Calu3 (cell line): ENCODE results near the gene GIMAP5. TPM values are rescaled to one million over a fixed set of nuclear protein-coding genes. Genes with fewer than 3 reads are reported as not detected.

Experiments used
- BruUV-seq: library from RNA; stranded (reverse); fragments of 400-500 nt; replicated peaks from 2 replicates; lab custom pipeline; 2021; lab: Mats Ljungman, UMichigan
- CTCF ChIA-PET: fragments of 300-600 bp; sonication (Branson Sonifier 250); formaldehyde crosslinking; loops from one replicate; lab custom pipeline; 2022; ENCODE audit warnings: antibody characterized with exemption; lab: Charles Lee
- DNase-seq: peaks from one replicate; pipeline ENCODE4 v3.0.0; 2022
- H3K27ac Mint-ChIP-seq: one replicate; pipeline ENCODE4 v1.8.0; 2022; ENCODE audit warnings: mixed read lengths; ENCODE audit not compliant: unreplicated experiment
- H3K27me3 Mint-ChIP-seq: one replicate; pipeline ENCODE4 v1.8.0; 2022; ENCODE audit warnings: mixed read lengths; ENCODE audit not compliant: unreplicated experiment
- H3K36me3 Mint-ChIP-seq: one replicate; pipeline ENCODE4 v1.8.0; 2022; ENCODE audit warnings: mild to moderate bottlenecking, moderate library complexity, mixed read lengths; ENCODE audit not compliant: insufficient read depth, unreplicated experiment
- H3K4me1 Mint-ChIP-seq: one replicate; pipeline ENCODE4 v1.8.0; 2022; ENCODE audit warnings: mild to moderate bottlenecking, low read depth, mixed read lengths; ENCODE audit not compliant: unreplicated experiment
- H3K4me3 Mint-ChIP-seq: one replicate; pipeline ENCODE4 v1.8.0; 2022; ENCODE audit warnings: mild to moderate bottlenecking, low read depth, moderate library complexity, mixed read lengths; ENCODE audit not compliant: unreplicated experiment
- H3K9me3 Mint-ChIP-seq: one replicate; pipeline ENCODE4 v1.8.0; 2022; ENCODE audit warnings: low read depth, mixed read lengths; ENCODE audit not compliant: unreplicated experiment
- CTCF ChIP-seq: fragments of 200-600 bp; IDR thresholded peaks from one replicate; pipeline ENCODE4 v1.8.0; 2022; ENCODE audit warnings: antibody characterized with exemption; ENCODE audit not compliant: unreplicated experiment
- intact Hi-C: fragments of 100-400 bp; cut with micrococcal nuclease; formaldehyde crosslinking; loops from one replicate; pipeline ENCODE4 v1.10.0; 2022; ENCODE audit not compliant: unreplicated experiment
- total RNA-seq: library from RNA; stranded (reverse); gene quantifications from 2 replicates; pipeline ENCODE4 v1.2.3, GENCODE V29; 2022

GIMAP5 gene
- total RNA-seq, 1 experiment from 2014 or later = not detected

- H3K4me3 Mint-ChIP-seq = no peak overlapping the region
- intact Hi-C loops = no loop called here
- H3K4me1 Mint-ChIP-seq = peaks cover 6% of the 10 kb centered on the region
- CTCF ChIA-PET = interaction anchor here (0.5 kb wide), 1 partner anchor 221 kb away, joined by 3 read pairs; no protein-coding TSS in a partner anchor
- no peaks in the 10 kb centered on the region for H3K36me3 Mint-ChIP-seq
- H3K9me3 Mint-ChIP-seq = peaks cover 4% of the 10 kb centered on the region
- H3K27me3 Mint-ChIP-seq = peaks cover 54% of the 10 kb centered on the region
- no peak overlapping the region for H3K27ac Mint-ChIP-seq
- no TSS peak for BruUV-seq
- TF ChIP-seq CTCF = no peak
- no peak for DNase-seq
These were observed 8.6 kb upstream of the GIMAP5 start for GRCh38 chr7:150728609-150729008.

- Mint-ChIP-seq H3K27me3 (peaks cover 63% of the 10 kb centered on the region), H3K27ac (no peak overlapping the region), H3K9me3 (peaks cover 4% of the 10 kb centered on the region), H3K36me3 (no peaks in the 10 kb centered on the region), H3K4me1 (peaks cover 6% of the 10 kb centered on the region), H3K4me3 (no peak overlapping the region)
- intact Hi-C loops = no loop called here
- CTCF ChIA-PET = no interaction called here
- TF ChIP-seq CTCF = no peak
- no peak for DNase-seq
- BruUV-seq = no TSS peak
These were observed 5.3 kb upstream of the GIMAP5 start for GRCh38 chr7:150731916-150732315.

- no peak for DNase-seq
- no peak overlapping the region for H3K27ac Mint-ChIP-seq
- H3K9me3 Mint-ChIP-seq = peaks cover 4% of the 10 kb centered on the region
- peaks cover 58% of the 10 kb centered on the region for H3K27me3 Mint-ChIP-seq
- intact Hi-C loops = no loop called here
- no peaks in the 10 kb centered on the region for H3K4me1 Mint-ChIP-seq
- H3K4me3 Mint-ChIP-seq = no peak overlapping the region
- H3K36me3 Mint-ChIP-seq = no peaks in the 10 kb centered on the region
- no TSS peak for BruUV-seq
- CTCF ChIA-PET = interaction anchor here (0.6 to 1.1 kb wide), 2 partner anchors 284 to 1278 kb away, joined by 3 to 8 read pairs; no protein-coding TSS in a partner anchor
- no peak for TF ChIP-seq CTCF
These were observed 4.3 kb upstream of the GIMAP5 start for GRCh38 chr7:150732786-150733481.

GRCh38 chr7:150733482-150734095 lies 3.6 kb upstream of the GIMAP5 start:
- CTCF ChIA-PET = interaction anchor here (0.6 to 1.1 kb wide), 2 partner anchors 285 to 1278 kb away, joined by 3 to 8 read pairs; no protein-coding TSS in a partner anchor
- no peaks in the 10 kb centered on the region for H3K36me3 Mint-ChIP-seq
- BruUV-seq = no TSS peak
- H3K9me3 Mint-ChIP-seq = peaks cover 2% of the 10 kb centered on the region
- DNase-seq = no peak
- no peak for TF ChIP-seq CTCF
- H3K27ac Mint-ChIP-seq = no peak overlapping the region
- intact Hi-C loops = no loop called here
- H3K4me1 Mint-ChIP-seq = no peaks in the 10 kb centered on the region
- no peak overlapping the region for H3K4me3 Mint-ChIP-seq
- H3K27me3 Mint-ChIP-seq = peaks cover 58% of the 10 kb centered on the region
